GM18505 (cell line): ENCODE results near the gene ELFN1.

Experiments used
- ATAC-seq: cut with Tn5 transposase; IDR thresholded peaks from one replicate; pipeline ENCODE4 v1.9.1; 2021; ENCODE audit not compliant: unreplicated experiment
- POLR2A ChIP-seq: IDR thresholded peaks from 4 replicates; pipeline ENCODE4 v1.6.1; 2011; ENCODE audit warnings: borderline replicate concordance; ENCODE audit not compliant: insufficient read depth, insufficient read length; ENCODE audit errors: extremely low read depth

ELFN1 gene

GRCh38 chr7:1678571-1679325 is 8.7 kb downstream of the ELFN1 start:
- no peak for TF ChIP-seq POLR2A
- ATAC-seq = no peak

DNA sequence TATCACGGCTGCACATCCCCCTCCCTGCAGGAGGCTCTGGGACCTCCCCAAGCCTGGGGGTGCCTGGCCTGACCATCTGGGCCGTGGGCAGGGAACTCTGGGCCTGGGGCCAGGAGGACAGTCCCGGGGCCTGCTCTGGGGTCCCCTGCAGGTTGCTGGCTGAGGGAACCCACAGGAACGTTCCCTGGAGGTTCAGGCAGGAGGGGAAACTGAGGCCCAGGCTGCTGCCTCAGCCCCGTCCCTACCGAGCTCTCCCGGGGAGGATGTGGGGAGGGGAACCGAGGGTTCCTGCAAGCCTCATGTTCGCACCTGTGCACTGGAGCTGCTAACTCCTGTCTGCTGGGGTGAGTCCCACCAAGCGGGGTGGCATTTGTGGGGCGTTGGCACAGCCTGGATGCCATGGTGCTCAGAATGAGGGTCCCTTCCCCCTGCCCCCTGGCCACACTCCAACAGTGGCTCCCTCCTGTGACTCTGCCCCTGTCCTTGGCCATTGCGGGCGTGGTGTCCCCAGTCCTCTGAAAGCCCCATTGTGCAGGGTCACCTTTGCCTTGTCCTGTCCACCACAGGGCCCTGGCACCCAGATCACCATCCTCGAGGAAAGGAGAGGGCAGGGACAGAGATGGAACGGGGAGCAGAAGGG is 9.4 kb downstream of the ELFN1 start:
- no peak for TF ChIP-seq POLR2A
- ATAC-seq = no peak

DNA sequence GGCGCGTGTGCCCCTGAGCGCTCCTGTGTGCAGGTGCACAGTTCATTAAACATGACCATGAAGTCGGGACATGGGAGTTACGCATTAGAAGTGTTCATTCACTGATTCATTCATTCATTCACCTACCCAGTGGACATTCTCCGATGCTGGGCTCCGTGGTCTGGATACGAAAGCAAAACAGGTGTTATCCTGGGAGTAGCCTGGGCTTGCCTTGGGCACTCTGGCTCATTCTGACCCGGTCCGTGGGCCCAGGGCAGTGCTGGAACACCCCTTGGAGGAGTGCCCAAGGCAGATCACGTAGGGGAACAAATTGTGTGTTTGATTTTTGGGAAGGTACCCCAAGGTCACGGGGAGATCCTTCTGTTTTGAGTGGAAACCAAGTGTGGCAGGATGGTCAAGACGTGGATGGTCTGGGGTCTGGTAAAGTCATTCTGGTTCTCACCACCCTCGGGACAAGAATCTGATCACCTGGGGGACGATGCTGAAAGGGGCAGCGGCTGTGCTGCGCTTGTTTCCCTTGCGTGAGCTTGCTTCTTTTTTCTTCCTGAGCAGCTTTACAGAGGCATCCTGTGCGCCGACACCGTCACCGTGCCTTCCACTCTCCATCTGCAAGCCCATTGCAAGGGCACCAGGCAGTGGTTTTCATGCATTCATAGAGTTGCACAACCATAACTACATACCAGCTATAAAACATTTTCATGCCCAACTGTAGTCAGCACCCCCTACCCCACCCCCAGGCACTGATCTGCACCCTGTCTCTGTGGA is 10.1 kb downstream of the ELFN1 start:
- no peak for TF ChIP-seq POLR2A
- no peak for ATAC-seq

DNA sequence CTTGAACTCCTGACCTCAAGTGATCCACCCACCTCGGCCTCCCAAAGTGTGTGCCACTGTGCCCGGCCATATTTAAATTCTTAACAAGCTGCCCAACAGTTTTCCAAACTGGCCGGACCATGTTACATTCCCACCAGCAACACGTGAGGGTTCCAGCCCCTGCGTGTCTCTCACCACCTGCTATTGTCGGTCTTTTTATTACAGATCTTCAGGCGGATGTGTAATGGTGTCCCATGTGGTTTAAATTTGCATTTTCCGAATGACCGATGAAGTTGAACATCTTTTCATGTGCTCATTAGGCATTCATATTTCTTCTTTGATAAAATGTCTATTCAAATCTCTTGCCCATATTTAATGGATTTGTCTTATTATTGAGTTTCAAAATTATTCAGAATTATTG is 11.5 kb downstream of the ELFN1 start:
- no peak for ATAC-seq
- TF ChIP-seq POLR2A = no peak

DNA sequence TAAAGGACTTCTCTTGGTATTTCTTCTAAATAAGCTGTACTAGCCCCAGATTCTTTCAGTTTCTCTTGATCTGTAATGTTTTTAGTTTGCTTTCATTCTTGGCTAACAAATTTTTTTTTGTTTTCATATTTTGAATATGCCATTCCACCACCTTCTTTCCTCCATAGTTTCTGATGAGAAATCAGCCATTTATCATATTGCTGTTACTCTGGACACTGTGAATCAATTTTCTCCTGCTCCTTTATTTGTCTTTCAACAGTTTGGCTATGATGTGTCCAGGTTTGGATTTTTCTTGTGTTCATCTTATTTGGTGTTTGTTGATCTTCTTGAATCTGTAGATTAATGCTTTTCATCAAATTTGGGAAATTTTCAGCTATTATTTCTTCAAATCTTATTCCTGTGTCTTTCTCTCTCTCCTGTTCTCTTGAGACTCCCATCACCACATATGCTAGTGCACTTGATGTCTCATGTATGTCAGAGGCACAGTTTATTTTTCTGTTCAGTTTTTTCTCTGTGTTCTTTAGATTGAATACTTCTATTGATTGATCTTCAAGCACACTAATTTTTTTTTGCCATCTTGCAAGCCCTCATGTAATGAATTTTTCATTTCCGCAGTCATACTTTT is 15.0 kb downstream of the ELFN1 start:
- no peak for ATAC-seq

GRCh38 chr7:1688542-1688941 is 18.5 kb downstream of the ELFN1 start:
- ATAC-seq = no peak
- no peak for TF ChIP-seq POLR2A

More for the DNA sequence above, 15.0 kb downstream of the ELFN1 start:
- TF ChIP-seq POLR2A = no peak

DNA sequence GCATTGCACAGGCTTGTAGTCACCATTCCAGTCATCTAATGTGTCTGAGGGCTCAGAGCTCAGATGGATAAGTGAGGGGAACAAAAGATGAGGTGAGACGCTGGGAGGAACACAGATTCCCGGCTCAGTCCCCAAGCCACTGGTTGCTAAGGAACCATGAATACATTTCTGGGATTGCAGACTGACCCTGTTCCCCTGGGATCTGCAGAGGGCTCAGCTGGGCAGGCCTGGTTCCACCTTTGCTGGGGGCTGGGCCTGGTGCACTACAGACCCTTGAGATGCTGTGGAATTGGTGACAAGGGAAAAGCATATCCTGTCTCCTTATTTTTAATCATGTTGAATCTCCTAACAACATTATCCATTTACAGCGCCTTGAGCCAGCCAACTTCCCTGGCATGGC is 19.2 kb downstream of the ELFN1 start:
- ATAC-seq = no peak
- no peak for TF ChIP-seq POLR2A

GRCh38 chr7:1690359-1690958 is 20.4 kb downstream of the ELFN1 start:
- ATAC-seq = no peak
- no peak for TF ChIP-seq POLR2A

DNA sequence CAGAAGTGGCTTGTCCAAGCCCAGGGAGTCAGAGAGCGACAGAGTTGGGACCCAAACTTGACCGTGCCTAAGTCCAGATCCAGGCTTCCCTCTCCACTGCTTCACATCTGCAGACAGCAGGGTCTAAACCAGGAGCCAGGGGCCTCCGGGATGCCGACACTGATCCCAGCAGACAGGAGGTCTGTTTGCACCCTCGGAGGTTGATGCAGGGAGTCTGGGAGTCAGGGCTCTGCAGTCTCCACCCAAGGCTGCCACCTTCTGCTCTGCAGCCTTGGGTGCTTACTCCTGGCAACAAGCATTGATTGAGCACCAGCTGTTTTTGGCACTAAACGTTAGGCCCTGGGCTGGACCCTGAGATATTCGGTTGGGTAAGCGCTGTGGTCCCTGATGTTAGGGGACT is 21.0 kb downstream of the ELFN1 start:
- no peak for ATAC-seq
- no peak for TF ChIP-seq POLR2A

GRCh38 chr7:1691601-1692514 is 21.8 kb downstream of the ELFN1 start:
- TF ChIP-seq POLR2A = no peak
- ATAC-seq = no peak

DNA sequence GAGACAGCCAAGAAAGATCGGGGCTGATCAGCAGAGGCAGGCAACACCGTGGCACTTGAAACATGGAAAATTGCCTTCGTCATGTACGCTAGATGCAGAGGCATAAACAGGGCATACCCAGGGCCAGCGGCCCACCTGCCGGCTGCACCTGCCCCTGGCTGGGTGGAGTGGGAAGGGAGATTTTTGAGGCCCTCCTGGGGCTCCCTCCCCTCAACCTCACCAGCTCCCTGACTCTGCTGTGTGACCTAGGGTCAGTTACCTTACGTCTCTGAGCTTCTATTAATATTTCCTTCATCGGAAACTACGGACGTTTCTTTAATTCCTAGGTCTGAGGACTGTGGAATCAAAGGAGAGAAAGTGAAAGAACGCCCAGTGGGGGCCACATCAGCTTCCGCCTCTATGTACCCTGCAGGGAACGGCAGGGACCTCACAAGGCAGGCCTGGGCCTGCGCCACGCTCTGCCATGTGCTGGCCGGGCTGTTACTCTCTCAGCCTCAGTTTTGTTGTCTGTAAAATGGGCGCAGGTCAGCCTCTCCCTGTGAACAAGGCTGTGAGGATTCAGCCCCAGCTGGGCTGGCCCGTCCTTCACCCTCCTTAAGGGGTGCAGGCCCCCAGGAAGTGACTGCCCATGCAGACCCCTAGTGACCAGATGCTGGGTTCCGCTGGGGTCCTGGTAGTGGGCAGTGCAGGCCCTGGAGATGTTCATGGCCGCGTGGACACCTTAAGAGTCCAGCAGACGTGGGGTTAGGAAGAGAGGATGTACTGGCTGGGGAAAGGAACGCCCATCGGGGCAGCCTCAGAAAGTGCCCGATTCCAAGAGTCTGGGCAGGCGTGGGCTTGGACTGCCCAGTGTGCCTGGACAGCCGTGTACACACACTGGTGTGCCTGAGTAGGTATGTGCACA is 22.7 kb downstream of the ELFN1 start:
- TF ChIP-seq POLR2A = no peak
- no peak for ATAC-seq

DNA sequence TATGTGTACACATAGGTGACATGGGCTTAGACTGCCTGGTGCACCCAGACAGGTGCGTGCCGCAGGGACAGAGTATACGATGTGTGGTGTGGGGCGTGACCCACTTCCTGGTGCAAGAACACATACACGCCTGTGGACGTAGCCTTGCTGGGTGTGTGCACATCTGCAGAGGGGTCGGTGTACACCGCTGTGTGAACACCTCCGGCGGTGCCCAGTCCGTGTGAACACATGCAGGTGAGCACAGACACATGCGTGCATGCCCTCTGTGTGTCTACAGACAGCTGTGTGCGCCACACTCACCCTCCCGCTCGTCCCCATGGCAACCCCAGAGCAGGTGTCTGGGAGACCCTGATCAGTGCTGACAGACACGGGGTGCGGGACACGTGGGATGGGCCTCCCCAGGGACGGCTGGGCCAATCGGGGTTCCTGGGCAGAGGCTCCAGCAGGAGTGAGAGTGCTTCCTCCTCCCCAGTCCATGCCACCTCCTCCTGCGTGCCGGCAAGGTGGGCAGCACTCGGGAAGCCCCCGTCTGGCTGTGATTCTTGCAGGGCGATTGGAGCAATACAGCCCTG is 23.4 kb downstream of the ELFN1 start:
- ATAC-seq = no peak
- TF ChIP-seq POLR2A = no peak
